H9 (cell line): Measurements from ENCODE around the gene LRRC8C. TPM values are rescaled to one million over a fixed set of nuclear protein-coding genes. Genes with fewer than 3 reads are reported as not detected.

Experiments used
- DNase-seq: peaks from one replicate; pipeline ENCODE4 v3.0.0-alpha.2; 2017
- H2AFZ ChIP-seq: one replicate; pipeline ENCODE4 v1.6.1; 2013; ENCODE audit warnings: mild to moderate bottlenecking, low read length, control low read depth, moderate library complexity
- H2AK5ac ChIP-seq: 2 replicates; pipeline ENCODE4 v1.6.1; 2013; ENCODE audit warnings: low read length, control low read depth, mixed read lengths; ENCODE audit not compliant: insufficient read length
- H2BK120ac ChIP-seq: one replicate; pipeline ENCODE4 v1.6.1; 2013; ENCODE audit warnings: low read depth, mild to moderate bottlenecking, low read length, control low read depth, inconsistent platforms; ENCODE audit not compliant: poor library complexity, severe bottlenecking
- H2BK12ac ChIP-seq: 2 replicates; pipeline ENCODE4 v1.6.1; 2013; ENCODE audit warnings: low read length, control low read depth, mixed read lengths, low read depth; ENCODE audit not compliant: insufficient read length
- H2BK15ac ChIP-seq: 2 replicates; pipeline ENCODE4 v1.6.1; 2013; ENCODE audit warnings: low read depth, low read length, control low read depth
- H2BK20ac ChIP-seq: one replicate; pipeline ENCODE4 v1.6.1; 2013; ENCODE audit warnings: low read depth, mild to moderate bottlenecking, low read length, control low read depth, inconsistent platforms; ENCODE audit not compliant: poor library complexity, severe bottlenecking
- H2BK5ac ChIP-seq: 2 replicates; pipeline ENCODE4 v1.6.1; 2013; ENCODE audit warnings: low read length, control low read depth, mixed read lengths; ENCODE audit not compliant: insufficient read length
- H3K14ac ChIP-seq: 2 replicates; pipeline ENCODE4 v1.6.1; 2013; ENCODE audit warnings: low read length, control low read depth; ENCODE audit not compliant: insufficient read depth
- H3K18ac ChIP-seq: 2 replicates; pipeline ENCODE4 v1.6.1; 2013; ENCODE audit warnings: low read depth, mild to moderate bottlenecking, mixed read lengths, low read length, control low read depth; ENCODE audit not compliant: insufficient read length
- H3K23ac ChIP-seq: 2 replicates; pipeline ENCODE4 v1.6.1; 2013; ENCODE audit warnings: low read length, control low read depth, mixed read lengths, low read depth; ENCODE audit not compliant: insufficient read length
- H3K23me2 ChIP-seq: 2 replicates; pipeline ENCODE4 v1.6.1; 2013; ENCODE audit warnings: low read depth, mild to moderate bottlenecking, mixed read lengths, low read length, control low read depth; ENCODE audit not compliant: insufficient read length, poor library complexity, severe bottlenecking
- H3K27ac ChIP-seq: 2 replicates; pipeline ENCODE4 v1.5.1; 2013; ENCODE audit warnings: low read length, control low read depth, mixed read lengths, low read depth; ENCODE audit not compliant: insufficient read length
- H3K27me3 ChIP-seq: 2 replicates; pipeline ENCODE4 v1.6.1; 2013; ENCODE audit warnings: low read length, control low read depth, inconsistent platforms; ENCODE audit not compliant: insufficient read depth
- H3K4ac ChIP-seq: 2 replicates; pipeline ENCODE4 v1.6.1; 2013; ENCODE audit warnings: low read depth, mild to moderate bottlenecking, control low read depth, inconsistent platforms, low read length, moderate library complexity
- H3K4me1 ChIP-seq: 2 replicates; pipeline ENCODE4 v1.6.1; 2013; ENCODE audit warnings: low read length, control low read depth, inconsistent platforms; ENCODE audit not compliant: insufficient read depth
- H3K4me2 ChIP-seq: 2 replicates; pipeline ENCODE4 v1.6.1; 2013; ENCODE audit warnings: low read length, control low read depth, mixed read lengths; ENCODE audit not compliant: insufficient read length, insufficient read depth
- H3K56ac ChIP-seq: 2 replicates; pipeline ENCODE4 v1.6.1; 2013; ENCODE audit warnings: low read depth, mild to moderate bottlenecking, mixed read lengths, low read length, control low read depth; ENCODE audit not compliant: insufficient read length
- H3K79me1 ChIP-seq: 2 replicates; pipeline ENCODE4 v1.6.1; 2013; ENCODE audit warnings: low read depth, mild to moderate bottlenecking, moderate library complexity, low read length, control low read depth, inconsistent platforms; ENCODE audit not compliant: insufficient read depth, poor library complexity, severe bottlenecking
- H3K79me2 ChIP-seq: 2 replicates; pipeline ENCODE4 v1.6.1; 2013; ENCODE audit warnings: low read length, control low read depth, inconsistent platforms; ENCODE audit not compliant: insufficient read depth
- H3K9ac ChIP-seq: 2 replicates; pipeline ENCODE4 v1.6.1; 2013; ENCODE audit warnings: low read length, control low read depth, mixed read lengths; ENCODE audit not compliant: insufficient read length; ENCODE audit errors: extremely low read depth
- H3K9me3 ChIP-seq: one replicate; pipeline ENCODE4 v1.6.1; 2013; ENCODE audit warnings: low read depth, low read length, inconsistent platforms; ENCODE audit not compliant: control insufficient read depth
- H3T11ph ChIP-seq: one replicate; pipeline ENCODE4 v1.6.1; 2013; ENCODE audit warnings: mild to moderate bottlenecking, low read length, control low read depth, inconsistent platforms
- H4K20me1 ChIP-seq: one replicate; pipeline ENCODE4 v1.6.1; 2013; ENCODE audit not compliant: control insufficient read depth, insufficient read length, insufficient read depth
- H4K5ac ChIP-seq: 2 replicates; pipeline ENCODE4 v1.6.1; 2013; ENCODE audit warnings: low read depth, mild to moderate bottlenecking, mixed read lengths, low read length, control low read depth; ENCODE audit not compliant: insufficient read length
- H4K8ac ChIP-seq: replicated peaks from 2 replicates; pipeline ENCODE4 v1.6.1; 2013; ENCODE audit warnings: low read length, control low read depth, mixed read lengths, low read depth; ENCODE audit not compliant: insufficient read length
- H4K91ac ChIP-seq: 2 replicates; pipeline ENCODE4 v1.6.1; 2013; ENCODE audit warnings: low read depth, mild to moderate bottlenecking, moderate library complexity, mixed read lengths, low read length, control low read depth; ENCODE audit not compliant: insufficient read length
- H3K27ac Mint-ChIP-seq, 3 experiments: 2 replicates in 2 of 3; 3 replicates in 1 of 3; pipeline ENCODE4 v1.8.0; 2020 to 2021; ENCODE audit warnings: mixed read lengths in 3 of 3, mild to moderate bottlenecking in 1 of 3, moderate library complexity in 1 of 3
- H3K27me3 Mint-ChIP-seq: 2 replicates; pipeline ENCODE4 v1.8.0; 2021; ENCODE audit warnings: low read depth, mild to moderate bottlenecking, moderate library complexity, mixed read lengths
- H3K36me3 Mint-ChIP-seq, 3 experiments: 2 replicates in 2 of 3; 3 replicates in 1 of 3; pipeline ENCODE4 v1.8.0; 2020 to 2021; ENCODE audit warnings: low read depth in 3 of 3, mixed read lengths in 3 of 3; ENCODE audit not compliant: insufficient read depth in 1 of 3
- H3K4me1 Mint-ChIP-seq, 2 experiments: 2 replicates each; pipeline ENCODE4 v1.8.0; 2020; ENCODE audit warnings: mixed read lengths in 2 of 2
- H3K4me3 Mint-ChIP-seq, 2 experiments: 2 replicates in 1 of 2; 3 replicates in 1 of 2; pipeline ENCODE4 v1.8.0; 2020 to 2021; ENCODE audit warnings: mild to moderate bottlenecking in 2 of 2, mixed read lengths in 2 of 2, moderate library complexity in 1 of 2
- H3K9me3 Mint-ChIP-seq, 2 experiments: 2 replicates in 1 of 2; 3 replicates in 1 of 2; pipeline ENCODE4 v1.8.0; 2020; ENCODE audit warnings: mild to moderate bottlenecking in 2 of 2, mixed read lengths in 2 of 2, moderate library complexity in 1 of 2
- WGBS: extraction: QIAGEN DNeasy Blood & Tissue Kit; methylation state at CpG from one replicate; pipeline ENCODE4 v1.1.7; 2013; ENCODE audit warnings: missing lambda C conversion rate, low lambda C conversion rate, mixed read lengths; ENCODE audit not compliant: insufficient read length; ENCODE audit errors: extremely low coverage; 5-methylcytosine and 5-hydroxymethylcytosine counted together
- total RNA-seq: library from RNA; stranded (reverse); gene quantifications from 2 replicates; pipeline ENCODE4 v1.2.1, GENCODE V29; 2021
- TF ChIP-seq, protein P1 (sequence below): fragments of 200-600 bp; sonication (generic); conservative IDR thresholded peaks from 3 replicates; pipeline ENCODE4 v1.8.0; 2021; ENCODE audit warnings: antibody characterized with exemption, mild to moderate bottlenecking

Gene LRRC8C
- total RNA-seq, 1 experiment from 2014 or later = 1.9 TPM

- H3K4ac ChIP-seq = no peak overlapping the region
- H2BK120ac ChIP-seq = no peak overlapping the region
- no peaks in the 10 kb centered on the region for H3K9me3 ChIP-seq
- H3K23ac ChIP-seq = no peak overlapping the region
- TF ChIP-seq, protein P1, sequence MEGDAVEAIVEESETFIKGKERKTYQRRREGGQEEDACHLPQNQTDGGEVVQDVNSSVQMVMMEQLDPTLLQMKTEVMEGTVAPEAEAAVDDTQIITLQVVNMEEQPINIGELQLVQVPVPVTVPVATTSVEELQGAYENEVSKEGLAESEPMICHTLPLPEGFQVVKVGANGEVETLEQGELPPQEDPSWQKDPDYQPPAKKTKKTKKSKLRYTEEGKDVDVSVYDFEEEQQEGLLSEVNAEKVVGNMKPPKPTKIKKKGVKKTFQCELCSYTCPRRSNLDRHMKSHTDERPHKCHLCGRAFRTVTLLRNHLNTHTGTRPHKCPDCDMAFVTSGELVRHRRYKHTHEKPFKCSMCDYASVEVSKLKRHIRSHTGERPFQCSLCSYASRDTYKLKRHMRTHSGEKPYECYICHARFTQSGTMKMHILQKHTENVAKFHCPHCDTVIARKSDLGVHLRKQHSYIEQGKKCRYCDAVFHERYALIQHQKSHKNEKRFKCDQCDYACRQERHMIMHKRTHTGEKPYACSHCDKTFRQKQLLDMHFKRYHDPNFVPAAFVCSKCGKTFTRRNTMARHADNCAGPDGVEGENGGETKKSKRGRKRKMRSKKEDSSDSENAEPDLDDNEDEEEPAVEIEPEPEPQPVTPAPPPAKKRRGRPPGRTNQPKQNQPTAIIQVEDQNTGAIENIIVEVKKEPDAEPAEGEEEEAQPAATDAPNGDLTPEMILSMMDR = no peak
- no peak overlapping the region for H2BK15ac ChIP-seq
- no peaks in the 10 kb centered on the region for H3K79me1 ChIP-seq
- H2BK5ac ChIP-seq = no peak overlapping the region
- no peaks in the 10 kb centered on the region for H3K23me2 ChIP-seq
- H4K20me1 ChIP-seq = no peaks in the 10 kb centered on the region
- H2BK12ac ChIP-seq = no peak overlapping the region
- no peak overlapping the region for H3K27ac ChIP-seq
- H2AFZ ChIP-seq = no peak overlapping the region
- no peaks in the 10 kb centered on the region for H3K79me2 ChIP-seq
- no peak overlapping the region for H3T11ph ChIP-seq
- no peak overlapping the region for H3K9ac ChIP-seq
- Mint-ChIP-seq H3K4me1 (peaks cover 9 to 10% of the 10 kb centered on the region in 2 experiments), H3K27me3 (peaks cover 12% of the 10 kb centered on the region), H3K27ac (no peak overlapping the region; a peak in 1 of 7 replicates), H3K9me3 (peaks cover 0 to 6% of the 10 kb centered on the region in 2 experiments; a peak in 2 of 5 replicates), H3K4me3 (no peak overlapping the region), H3K36me3 (peaks cover 0 to 4% (median 0%) of the 10 kb centered on the region in 3 experiments; a peak in 2 of 7 replicates)
- DNase-seq = no peak
- H3K18ac ChIP-seq = no peak overlapping the region
- no peak overlapping the region for H2BK20ac ChIP-seq
- H2AK5ac ChIP-seq = no peak overlapping the region
- no peaks in the 10 kb centered on the region for H3K27me3 ChIP-seq
- H3K56ac ChIP-seq = no peak overlapping the region
- no peak overlapping the region for H4K8ac ChIP-seq
- no peak overlapping the region for H3K4me2 ChIP-seq
- no peak overlapping the region for H3K14ac ChIP-seq
- no peak overlapping the region for H4K91ac ChIP-seq
- H4K5ac ChIP-seq = no peak overlapping the region
- no CpG with 5 or more reads among the region's 3 CpGs for WGBS
- H3K4me1 ChIP-seq = no peaks in the 10 kb centered on the region; the same call in none of the 2 replicates
Measured at GRCh38 chr1:89755591-89755990, 122.7 kb downstream of the LRRC8C start.
